ENCODE measurements around the gene PTPRK.

GRCh38 chr6:128161263-128161662 is 359.1 kb downstream of the PTPRK start:
- TF ChIP-seq KDM1A (IDR thresholded peaks at IDR 0.05; ENCODE audit: borderline replicate concordance) (no peak), CTCF (IDR thresholded peaks at IDR 0.05 in 2 of 3, conservative IDR thresholded peaks at IDR 0.05 in 1 of 3; ENCODE audit: control insufficient read depth in 2 of 3, extremely low read depth in 1 of 3, insufficient read depth in 1 of 3, low read depth in 3 of 3, low read length in 3 of 3) (no peak), ZNF274 (IDR thresholded peaks at IDR 0.05; ENCODE audit: insufficient read depth, insufficient read length) (no peak), POU2F2 (IDR thresholded peaks at IDR 0.05; ENCODE audit: borderline replicate concordance, low read depth, low read length) (no peak), RBBP5 (conservative IDR thresholded peaks at IDR 0.05) (no peak), ZBTB33 (IDR thresholded peaks at IDR 0.05) (no peak), POLR2A (IDR thresholded peaks at IDR 0.05; ENCODE audit: low read depth, low read length) (no peak), POLR2AphosphoS5 (IDR thresholded peaks at IDR 0.05; ENCODE audit: low read length) (no peak), FOXM1 (IDR thresholded peaks at IDR 0.05; ENCODE audit: low read depth, low read length) (no peak), PAX5 (IDR thresholded peaks at IDR 0.05; ENCODE audit: borderline replicate concordance, low read depth, low read length) (no peak), YY1 (IDR thresholded peaks at IDR 0.05; ENCODE audit: low read depth, low read length) (no peak)

Measured in GM12878 (cell line).